Suppressor macrophage treated with lipopolysaccharide for 4 hours (primary cell): ENCODE data around the gene FOXRED1.

ENCODE experiments used
- DNase-seq: peaks from one replicate; pipeline ENCODE4 v3.0.0-alpha.2; 2020

FOXRED1 gene

GRCh38 chr11:126313826-126314225, 44.9 kb downstream of the FOXRED1 start:
- no peak for DNase-seq

- DNase-seq, result no peak
These were observed 48.4 kb downstream of the FOXRED1 start for GRCh38 chr11:126317432-126317755.

- no peak for DNase-seq
These were observed 49.0 kb downstream of the FOXRED1 start for GRCh38 chr11:126317756-126318573.

- peak; percentile 84 for DNase-seq
These were observed 49.8 kb downstream of the FOXRED1 start for GRCh38 chr11:126318574-126319373.

GRCh38 chr11:126319374-126319740, 50.4 kb downstream of the FOXRED1 start:
- no peak for DNase-seq

GRCh38 chr11:126322996-126323395, 54.0 kb downstream of the FOXRED1 start:
- no peak for DNase-seq

- no peak for DNase-seq
These were observed 58.5 kb downstream of the FOXRED1 start for GRCh38 chr11:126327281-126328000.
